Astrocyte (in vitro differentiated cells and primary cell): Measurements from ENCODE around the gene CBFA2T2. TPM values are rescaled to one million over a fixed set of nuclear protein-coding genes. Genes with fewer than 3 reads are reported as not detected.

ENCODE experiments used
- DNase-seq: peaks from one replicate; pipeline ENCODE4 v3.0.0-alpha.2; 2010; ENCODE audit warnings: low read depth
- FAIRE-seq: peaks from 2 replicates; lab custom pipeline; 2011; peaks lifted over from hg19 to GRCh38; lab: Jason Lieb, UNC
- H2AFZ ChIP-seq: 2 replicates; pipeline ENCODE4 v1.6.0; 2012; ENCODE audit warnings: low read depth, low read length, inconsistent platforms
- H3K27ac ChIP-seq: 2 replicates; pipeline ENCODE4 v1.5.1; 2011; ENCODE audit warnings: low read depth, low read length, inconsistent platforms
- H3K27me3 ChIP-seq: 2 replicates; pipeline ENCODE4 v1.6.0; 2011; ENCODE audit warnings: low read length, inconsistent platforms; ENCODE audit not compliant: insufficient read depth
- H3K36me3 ChIP-seq: 2 replicates; pipeline ENCODE4 v1.5.1; 2011; ENCODE audit warnings: low read length, inconsistent platforms; ENCODE audit not compliant: insufficient read depth
- H3K4me1 ChIP-seq: 2 replicates; pipeline ENCODE4 v1.5.1; 2011; ENCODE audit warnings: low read length, inconsistent platforms; ENCODE audit not compliant: insufficient read depth
- H3K4me2 ChIP-seq: 2 replicates; pipeline ENCODE4 v1.6.0; 2012; ENCODE audit warnings: low read length, inconsistent platforms
- H3K4me3 ChIP-seq: 2 replicates; pipeline ENCODE4 v1.5.1; 2011; ENCODE audit warnings: low read depth, mild to moderate bottlenecking, low read length, inconsistent platforms; ENCODE audit not compliant: insufficient read depth
- H3K79me2 ChIP-seq: 2 replicates; pipeline ENCODE4 v1.6.0; 2012; ENCODE audit warnings: mild to moderate bottlenecking, low read length, inconsistent platforms; ENCODE audit not compliant: insufficient read depth
- H3K9ac ChIP-seq: 2 replicates; pipeline ENCODE4 v1.6.0; 2012; ENCODE audit warnings: mild to moderate bottlenecking, low read length, inconsistent platforms
- H3K9me3 ChIP-seq: 2 replicates; pipeline ENCODE4 v1.5.1; 2012; ENCODE audit warnings: low read depth, mild to moderate bottlenecking, low read length, inconsistent platforms; ENCODE audit not compliant: insufficient read depth
- H4K20me1 ChIP-seq: 2 replicates; pipeline ENCODE4 v1.6.0; 2012; ENCODE audit warnings: low read length, inconsistent platforms; ENCODE audit not compliant: insufficient read depth
- H3K27ac Mint-ChIP-seq: one replicate; pipeline ENCODE4 v1.8.0; 2021; ENCODE audit warnings: mild to moderate bottlenecking, mixed read lengths; ENCODE audit not compliant: unreplicated experiment
- H3K27me3 Mint-ChIP-seq: one replicate; pipeline ENCODE4 v1.8.0; 2021; ENCODE audit warnings: low read depth, mixed read lengths; ENCODE audit not compliant: unreplicated experiment
- H3K36me3 Mint-ChIP-seq: one replicate; pipeline ENCODE4 v1.8.0; 2021; ENCODE audit warnings: low read depth, mixed read lengths; ENCODE audit not compliant: unreplicated experiment
- H3K4me1 Mint-ChIP-seq: one replicate; pipeline ENCODE4 v1.8.0; 2021; ENCODE audit warnings: low read depth, mixed read lengths; ENCODE audit not compliant: unreplicated experiment
- H3K4me3 Mint-ChIP-seq: one replicate; pipeline ENCODE4 v1.8.0; 2021; ENCODE audit warnings: mild to moderate bottlenecking, moderate library complexity, mixed read lengths; ENCODE audit not compliant: unreplicated experiment
- H3K9me3 Mint-ChIP-seq: one replicate; pipeline ENCODE4 v1.8.0; 2021; ENCODE audit warnings: mild to moderate bottlenecking, mixed read lengths; ENCODE audit not compliant: unreplicated experiment
- EZH2 ChIP-seq: IDR thresholded peaks from 2 replicates; pipeline ENCODE4 v1.6.1; 2012; ENCODE audit warnings: mild to moderate bottlenecking, low read length, inconsistent platforms; ENCODE audit not compliant: insufficient read depth
- total RNA-seq: library from RNA; stranded (reverse); gene quantifications from 2 replicates; pipeline ENCODE4 v1.2.1, GENCODE V29; 2021
- TF ChIP-seq, protein P1 (sequence below): IDR thresholded peaks from 2 replicates; pipeline ENCODE4 v1.5.1; 2011; ENCODE audit warnings: low read depth, mild to moderate bottlenecking, inconsistent platforms, low read length, moderate library complexity; ENCODE audit not compliant: insufficient read depth

Gene CBFA2T2
- total RNA-seq, 1 donor from 2014 or later, result 14.6 TPM

DNA sequence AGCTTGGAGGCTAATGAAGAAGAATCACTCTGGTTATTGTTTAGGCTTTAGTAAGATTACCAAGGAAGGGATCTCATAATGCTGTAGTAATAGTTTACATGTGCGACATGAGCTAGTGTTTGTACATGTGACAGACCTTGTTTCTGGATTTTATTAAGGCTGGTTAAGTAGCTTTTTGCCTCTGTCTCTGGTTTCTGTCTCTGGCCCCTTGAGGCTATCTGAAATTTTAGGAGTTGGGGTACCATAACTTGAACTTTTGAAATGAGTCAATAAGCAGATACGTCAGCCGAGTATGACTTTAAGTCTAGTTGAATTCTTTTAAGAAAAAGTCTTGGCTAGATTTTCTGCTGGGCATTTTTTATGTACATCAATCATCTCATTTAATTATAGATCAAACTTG, 9.5 kb downstream of the CBFA2T2 start:
- Histone ChIP-seq H3K4me1 (no peaks in the 10 kb centered on the region), H3K79me2 (peaks cover 9% of the 10 kb centered on the region), H3K27ac (no peak overlapping the region), H3K4me2 (no peak overlapping the region), H3K4me3 (no peak overlapping the region), H4K20me1 (peaks cover 40% of the 10 kb centered on the region), H3K9ac (no peak overlapping the region), H3K27me3 (no peaks in the 10 kb centered on the region), H3K36me3 (no peaks in the 10 kb centered on the region), H3K9me3 (no peaks in the 10 kb centered on the region), H2AFZ (no peak overlapping the region)
- FAIRE-seq (no peak), DNase-seq (no peak)
- no peak overlapping the region for H3K27ac Mint-ChIP-seq
- no peaks in the 10 kb centered on the region for H3K36me3 Mint-ChIP-seq
- no peak for TF ChIP-seq EZH2
- TF ChIP-seq, protein P1, sequence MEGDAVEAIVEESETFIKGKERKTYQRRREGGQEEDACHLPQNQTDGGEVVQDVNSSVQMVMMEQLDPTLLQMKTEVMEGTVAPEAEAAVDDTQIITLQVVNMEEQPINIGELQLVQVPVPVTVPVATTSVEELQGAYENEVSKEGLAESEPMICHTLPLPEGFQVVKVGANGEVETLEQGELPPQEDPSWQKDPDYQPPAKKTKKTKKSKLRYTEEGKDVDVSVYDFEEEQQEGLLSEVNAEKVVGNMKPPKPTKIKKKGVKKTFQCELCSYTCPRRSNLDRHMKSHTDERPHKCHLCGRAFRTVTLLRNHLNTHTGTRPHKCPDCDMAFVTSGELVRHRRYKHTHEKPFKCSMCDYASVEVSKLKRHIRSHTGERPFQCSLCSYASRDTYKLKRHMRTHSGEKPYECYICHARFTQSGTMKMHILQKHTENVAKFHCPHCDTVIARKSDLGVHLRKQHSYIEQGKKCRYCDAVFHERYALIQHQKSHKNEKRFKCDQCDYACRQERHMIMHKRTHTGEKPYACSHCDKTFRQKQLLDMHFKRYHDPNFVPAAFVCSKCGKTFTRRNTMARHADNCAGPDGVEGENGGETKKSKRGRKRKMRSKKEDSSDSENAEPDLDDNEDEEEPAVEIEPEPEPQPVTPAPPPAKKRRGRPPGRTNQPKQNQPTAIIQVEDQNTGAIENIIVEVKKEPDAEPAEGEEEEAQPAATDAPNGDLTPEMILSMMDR, result no peak
- H3K4me1 Mint-ChIP-seq, result no peaks in the 10 kb centered on the region
- no peaks in the 10 kb centered on the region for H3K27me3 Mint-ChIP-seq
- H3K4me3 Mint-ChIP-seq, result no peak overlapping the region
- H3K9me3 Mint-ChIP-seq, result no peaks in the 10 kb centered on the region

- Histone ChIP-seq H4K20me1 (peaks cover 42% of the 10 kb centered on the region), H3K27me3 (no peaks in the 10 kb centered on the region), H3K27ac (no peak overlapping the region), H3K9me3 (no peaks in the 10 kb centered on the region), H3K4me3 (no peak overlapping the region), H3K36me3 (no peaks in the 10 kb centered on the region), H2AFZ (no peak overlapping the region), H3K4me2 (no peak overlapping the region), H3K9ac (no peak overlapping the region), H3K4me1 (no peaks in the 10 kb centered on the region), H3K79me2 (peaks cover 17% of the 10 kb centered on the region)
- TF ChIP-seq, protein P1, result no peak
- no peak for TF ChIP-seq EZH2
- Mint-ChIP-seq H3K27ac (no peak overlapping the region), H3K9me3 (no peaks in the 10 kb centered on the region), H3K4me1 (no peaks in the 10 kb centered on the region), H3K4me3 (no peak overlapping the region), H3K27me3 (no peaks in the 10 kb centered on the region), H3K36me3 (no peaks in the 10 kb centered on the region)
- FAIRE-seq (no peak), DNase-seq (no peak)
These were observed 11.1 kb downstream of the CBFA2T2 start for GRCh38 chr20:33501000-33501399.

DNA sequence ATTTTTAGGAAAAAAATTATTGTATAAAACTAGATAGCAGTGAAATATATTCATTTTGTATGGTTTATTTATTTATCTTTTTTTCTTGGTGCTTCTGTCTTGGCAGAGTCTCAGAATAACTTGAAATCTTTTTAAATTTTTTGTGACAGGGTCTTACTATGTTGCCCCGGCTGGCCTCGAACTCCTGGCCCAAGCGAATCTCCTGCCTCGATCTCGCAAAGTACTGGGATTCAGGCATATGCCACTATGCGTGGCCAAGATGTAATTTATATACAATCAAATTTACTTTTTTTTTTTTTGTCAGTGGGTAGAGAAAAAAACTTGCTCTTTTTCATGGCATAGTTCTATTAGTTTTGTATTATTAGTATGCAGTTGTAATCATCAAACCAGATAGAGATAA, 13.7 kb downstream of the CBFA2T2 start:
- TF ChIP-seq, protein P1, result no peak
- no peak for TF ChIP-seq EZH2
- Mint-ChIP-seq H3K27ac (no peak overlapping the region), H3K4me3 (no peak overlapping the region), H3K4me1 (no peaks in the 10 kb centered on the region), H3K9me3 (no peaks in the 10 kb centered on the region), H3K36me3 (no peaks in the 10 kb centered on the region), H3K27me3 (no peaks in the 10 kb centered on the region)
- no peaks in the 10 kb centered on the region for H3K9me3 ChIP-seq
- H3K9ac ChIP-seq, result no peak overlapping the region
- H3K27ac ChIP-seq, result no peak overlapping the region
- DNase-seq (no peak), FAIRE-seq (no peak)
- H3K4me3 ChIP-seq, result no peak overlapping the region
- no peaks in the 10 kb centered on the region for H3K4me1 ChIP-seq
- H3K4me2 ChIP-seq, result no peak overlapping the region
- peaks cover 21% of the 10 kb centered on the region for H3K79me2 ChIP-seq
- H3K36me3 ChIP-seq, result no peaks in the 10 kb centered on the region
- H3K27me3 ChIP-seq, result no peaks in the 10 kb centered on the region
- H2AFZ ChIP-seq, result no peak overlapping the region
- H4K20me1 ChIP-seq, result peaks cover 48% of the 10 kb centered on the region
